ENCODE results near the gene TMEM30B. TPM values are rescaled to one million over a fixed set of nuclear protein-coding genes. Genes with fewer than 3 reads are reported as not detected.

Gene TMEM30B
- total and polyA plus RNA-seq, 9 of the 15 experiments (the other 6 are each of a cell fraction or from before 2014, with no cell fraction given): 0.04 TPM; not detected in 8

GRCh38 chr14:61252369-61253063 is 28.6 kb downstream of the TMEM30B start (continued):
- TF ChIP-seq AFF4 (CRISPR knock-in tag; IDR thresholded peaks at IDR 0.05): no peak
- TF ChIP-seq ELF1 (tag; IDR thresholded peaks at IDR 0.05): no peak
- TF ChIP-seq BRD9 (IDR thresholded peaks at IDR 0.05; ENCODE audit: low read depth, partially characterized antibody): no peak
- no peak for TF ChIP-seq KLF10 (CRISPR knock-in tag; IDR thresholded peaks at IDR 0.05)
- TF ChIP-seq ARID2 (IDR thresholded peaks at IDR 0.05): peak; percentile 13; the same call in 1 of the 2 replicates
- no peak for TF ChIP-seq ZNF398 (CRISPR knock-in tag; IDR thresholded peaks at IDR 0.05)
- TF ChIP-seq POLR3A (IDR thresholded peaks at IDR 0.05; ENCODE audit: borderline replicate concordance, extremely low read depth, insufficient read depth, insufficient read length): no peak
- no peak for TF ChIP-seq MXD1 (CRISPR knock-in tag; IDR thresholded peaks at IDR 0.05; ENCODE audit: borderline replicate concordance, poor library complexity, severe bottlenecking)
- TF ChIP-seq RAD21 (CRISPR knock-in tag; conservative IDR thresholded peaks at IDR 0.05 in 1 of 2, IDR thresholded peaks at IDR 0.05 in 1 of 2): peak; percentile 84 to 89
- TF ChIP-seq POLR2AphosphoS5 (IDR thresholded peaks at IDR 0.05; ENCODE audit: control insufficient read depth, insufficient read depth, low read depth, low read length): no peak
- 0 out of 2 replicates have a peak, but pooled peaks have one; percentile 24 for TF ChIP-seq KLF16 (IDR thresholded peaks at IDR 0.05)
- TF ChIP-seq FOXP1 (CRISPR knock-in tag; IDR thresholded peaks at IDR 0.05): no peak
- no peak for TF ChIP-seq CEBPZ (IDR thresholded peaks at IDR 0.05; ENCODE audit: borderline replicate concordance, low read depth, low read length)
- no peak for TF ChIP-seq C11orf30 (IDR thresholded peaks at IDR 0.05; ENCODE audit: low read depth)

Data from K562 (cell line).